Endothelial cell of umbilical vein (primary cell): ENCODE measurements around the gene NUDT14.

Experiments used
- CTCF ChIP-seq, 2 donors: IDR thresholded peaks; 1 replicate in 1 of 2; 2 replicates in 1 of 2; pipeline ENCODE4 v1.5.1; 2011; ENCODE audit warnings: low read length in 2 of 2, mild to moderate bottlenecking in 2 of 2, moderate library complexity in 2 of 2, control low read depth in 1 of 2, inconsistent platforms in 1 of 2, low read depth in 1 of 2; ENCODE audit not compliant: insufficient read depth in 1 of 2; ENCODE audit errors: extremely low read depth in 1 of 2
- MAX ChIP-seq: IDR thresholded peaks from 2 replicates; pipeline ENCODE4 v1.6.1; 2011; ENCODE audit not compliant: insufficient read depth, insufficient read length
- POLR2A ChIP-seq: IDR thresholded peaks from 2 replicates; pipeline ENCODE4 v1.6.1; 2012; ENCODE audit warnings: low read depth, mild to moderate bottlenecking, control low read depth, low read length
- POLR2AphosphoS5 ChIP-seq: IDR thresholded peaks from 2 replicates; pipeline ENCODE4 v1.6.1; 2012; ENCODE audit warnings: low read depth, mild to moderate bottlenecking, control low read depth, low read length, moderate library complexity; ENCODE audit not compliant: insufficient read depth

- no peak for TF ChIP-seq MAX
- TF ChIP-seq CTCF (IDR thresholded peaks at IDR 0.05; ENCODE audit: extremely low read depth in 1 of 2, insufficient read depth in 1 of 2, low read depth in 1 of 2, low read length in 2 of 2): no peak
- TF ChIP-seq POLR2A: no peak
- no peak for TF ChIP-seq POLR2AphosphoS5
These were observed 6.0 kb upstream of the NUDT14 start for GRCh38 chr14:105187116-105187515.
